GM06990 (cell line): ENCODE measurements around the gene C10orf105.

ENCODE experiments used
- DNase-seq: peaks from one replicate; pipeline ENCODE4 v3.0.0-alpha.2; 2011; ENCODE audit not compliant: insufficient read length; ENCODE audit errors: extremely low read depth
- H3K27me3 ChIP-seq: replicated peaks from 2 replicates; pipeline ENCODE4 v1.6.0; 2011; ENCODE audit warnings: low read length; ENCODE audit not compliant: control insufficient read depth, insufficient read depth
- H3K36me3 ChIP-seq: 2 replicates; pipeline ENCODE4 v1.5.1; 2011; ENCODE audit warnings: low read length; ENCODE audit not compliant: control insufficient read depth, insufficient read depth
- H3K4me3 ChIP-seq: replicated peaks from 2 replicates; pipeline ENCODE4 v1.5.1; 2011; ENCODE audit warnings: low read depth, mild to moderate bottlenecking, control low read depth, low read length
- CTCF ChIP-seq: IDR thresholded peaks from 2 replicates; pipeline ENCODE4 v1.5.1; 2011; ENCODE audit warnings: low read length, control low read depth, mild to moderate bottlenecking, inconsistent platforms; ENCODE audit not compliant: insufficient read depth, poor library complexity, severe bottlenecking

The C10orf105 gene

GRCh38 chr10:71763352-71764127 is 44.0 kb upstream of the C10orf105 start:
- DNase-seq = no peak
- TF ChIP-seq CTCF = no peak
- no peaks in the 10 kb centered on the region for H3K27me3 ChIP-seq
- peaks cover 1% of the 10 kb centered on the region for H3K36me3 ChIP-seq
- no peak overlapping the region for H3K4me3 ChIP-seq

GRCh38 chr10:71762324-71762723 is 42.7 kb upstream of the C10orf105 start:
- H3K36me3 ChIP-seq = peaks cover 3% of the 10 kb centered on the region
- no peak for TF ChIP-seq CTCF
- no peak for DNase-seq
- H3K27me3 ChIP-seq = no peaks in the 10 kb centered on the region
- H3K4me3 ChIP-seq = no peak overlapping the region

- Histone ChIP-seq H3K36me3 (peaks cover 3% of the 10 kb centered on the region), H3K4me3 (no peak overlapping the region), H3K27me3 (no peaks in the 10 kb centered on the region)
- peak; percentile 7 for TF ChIP-seq CTCF
- no peak for DNase-seq
Measured at GRCh38 chr10:71761541-71762113, 42.0 kb upstream of the C10orf105 start.

GRCh38 chr10:71761105-71761511 is 41.5 kb upstream of the C10orf105 start:
- TF ChIP-seq CTCF = no peak
- H3K27me3 ChIP-seq = no peaks in the 10 kb centered on the region
- no peak for DNase-seq
- no peak overlapping the region for H3K4me3 ChIP-seq
- peaks cover 3% of the 10 kb centered on the region for H3K36me3 ChIP-seq

GRCh38 chr10:71757399-71757922 is 37.9 kb upstream of the C10orf105 start:
- DNase-seq = no peak
- Histone ChIP-seq H3K36me3 (peaks cover 4% of the 10 kb centered on the region), H3K27me3 (no peaks in the 10 kb centered on the region), H3K4me3 (no peak overlapping the region)
- no peak for TF ChIP-seq CTCF
